Fibroblast of lung (primary cell): ENCODE results near the gene ADCY4. TPM values are rescaled to one million over a fixed set of nuclear protein-coding genes. Genes with fewer than 3 reads are reported as not detected.

Source experiments
- DNase-seq, 2 donors: peaks; one replicate each; pipeline versions ENCODE4 v3.0.0 to v3.0.0-alpha.2; 2010; ENCODE audit warnings: low read depth in 2 of 2
- H2AFZ ChIP-seq: 2 replicates; pipeline ENCODE4 v1.5.1; 2012; ENCODE audit warnings: low read length, control low read depth, inconsistent platforms
- H3K27ac ChIP-seq: 2 replicates; pipeline ENCODE4 v1.5.1; 2011; ENCODE audit warnings: low read length, control low read depth; ENCODE audit not compliant: insufficient read depth
- H3K27me3 ChIP-seq: 2 replicates; pipeline ENCODE4 v1.5.1; 2011; ENCODE audit warnings: mild to moderate bottlenecking, low read length; ENCODE audit not compliant: control insufficient read depth, insufficient read depth
- H3K36me3 ChIP-seq: 2 replicates; pipeline ENCODE4 v1.5.1; 2011; ENCODE audit warnings: low read length; ENCODE audit not compliant: control insufficient read depth, insufficient read depth
- H3K4me1 ChIP-seq: 2 replicates; pipeline ENCODE4 v1.5.1; 2011; ENCODE audit warnings: low read length; ENCODE audit not compliant: control insufficient read depth, insufficient read depth; ENCODE audit errors: extremely low read depth
- H3K4me2 ChIP-seq: 2 replicates; pipeline ENCODE4 v1.5.1; 2011; ENCODE audit warnings: low read length, control low read depth; ENCODE audit not compliant: insufficient read depth; ENCODE audit errors: extremely low read depth
- H3K4me3 ChIP-seq, 4 experiments: fragments of 200-600 bp in 1 of 4; sonication (generic) in 1 of 4; replicated peaks in 1 of 4; 2 replicates each; pipeline ENCODE4 v1.5.1; 2011 to 2016; ENCODE audit warnings: low read length in 4 of 4, low read depth in 3 of 4, mild to moderate bottlenecking in 3 of 4, control low read depth in 2 of 4, inconsistent platforms in 1 of 4, mixed read lengths in 1 of 4; ENCODE audit not compliant: insufficient read depth in 1 of 4; ENCODE audit errors: control extremely low read depth in 1 of 4
- H3K79me2 ChIP-seq: 2 replicates; pipeline ENCODE4 v1.5.1; 2012; ENCODE audit warnings: mild to moderate bottlenecking, low read length, inconsistent platforms; ENCODE audit not compliant: control insufficient read depth, insufficient read depth
- H3K9ac ChIP-seq: 2 replicates; pipeline ENCODE4 v1.5.1; 2011; ENCODE audit warnings: mild to moderate bottlenecking, low read length, control low read depth; ENCODE audit not compliant: insufficient read depth
- H3K9me3 ChIP-seq: 2 replicates; pipeline ENCODE4 v1.5.1; 2012; ENCODE audit warnings: low read depth, low read length; ENCODE audit not compliant: control insufficient read depth, insufficient read depth
- H4K20me1 ChIP-seq: 2 replicates; pipeline ENCODE4 v1.5.1; 2011; ENCODE audit warnings: low read length; ENCODE audit not compliant: control insufficient read depth, insufficient read depth; ENCODE audit errors: extremely low read depth
- EZH2 ChIP-seq: IDR thresholded peaks from 2 replicates; pipeline ENCODE4 v1.5.1; 2012; ENCODE audit warnings: low read length, control low read depth, mild to moderate bottlenecking; ENCODE audit errors: missing control alignments
- polyA plus RNA-seq, 2 donors: library from polyadenylated mRNA; depleted of rRNA in 1 of 2; stranded (reverse) in 1 of 2; unstranded in 1 of 2; fragments of >200 nt; gene quantifications; 2 replicates each; pipeline ENCODE4 v1.2.1, GENCODE V29; 2011 to 2012; ENCODE audit warnings: missing spikeins in 1 of 2
- total RNA-seq: library from RNA; depleted of rRNA; stranded (reverse); fragments of >200 nt; gene quantifications from 2 replicates; pipeline ENCODE4 v1.2.1, GENCODE V29; 2014
- TF ChIP-seq, protein P1 (sequence below), 2 donors: IDR thresholded peaks in 1 of 2; conservative IDR thresholded peaks in 1 of 2; 1 replicate in 1 of 2; 2 replicates in 1 of 2; pipeline ENCODE4 v1.5.1; 2011 to 2012; ENCODE audit warnings: low read length in 2 of 2, control low read depth in 1 of 2, inconsistent platforms in 1 of 2, low read depth in 1 of 2, mild to moderate bottlenecking in 1 of 2

ADCY4 gene
- total and polyA plus RNA-seq, 2 donors (not counting 1 experiment from before 2014, with no cell fraction given), result 1.4 to 7.4 TPM

DNA sequence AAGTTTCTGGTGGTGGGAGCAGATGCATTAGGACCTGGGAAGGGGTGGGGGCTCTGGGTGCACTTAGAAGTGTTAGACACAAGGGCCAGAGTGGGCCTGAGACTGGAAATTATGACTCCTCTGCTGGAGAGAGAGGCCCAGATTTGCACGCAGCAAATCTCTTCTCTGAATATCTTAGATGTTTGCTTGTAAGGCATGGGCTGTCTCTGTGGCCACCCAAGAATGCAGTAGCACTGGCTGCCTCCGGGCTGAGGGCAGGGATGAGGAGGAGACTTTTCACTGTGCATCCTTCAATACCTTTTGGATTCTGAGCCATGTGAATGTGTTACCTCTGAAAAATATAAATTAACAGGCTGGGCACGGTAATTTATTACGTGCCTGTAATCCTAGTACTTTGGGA lies 49.5 kb downstream of the ADCY4 start:
- peak in 1 of 2 donors; percentile 49 for DNase-seq
- no peaks in the 10 kb centered on the region for H3K4me1 ChIP-seq
- H3K4me3 ChIP-seq, result no peak overlapping the region
- H2AFZ ChIP-seq, result no peak overlapping the region
- no peak overlapping the region for H3K27ac ChIP-seq
- no peak overlapping the region for H3K4me2 ChIP-seq
- no peak overlapping the region for H3K9ac ChIP-seq
- H4K20me1 ChIP-seq, result no peaks in the 10 kb centered on the region
- no peaks in the 10 kb centered on the region for H3K79me2 ChIP-seq
- H3K36me3 ChIP-seq, result no peaks in the 10 kb centered on the region
- TF ChIP-seq, protein P1, sequence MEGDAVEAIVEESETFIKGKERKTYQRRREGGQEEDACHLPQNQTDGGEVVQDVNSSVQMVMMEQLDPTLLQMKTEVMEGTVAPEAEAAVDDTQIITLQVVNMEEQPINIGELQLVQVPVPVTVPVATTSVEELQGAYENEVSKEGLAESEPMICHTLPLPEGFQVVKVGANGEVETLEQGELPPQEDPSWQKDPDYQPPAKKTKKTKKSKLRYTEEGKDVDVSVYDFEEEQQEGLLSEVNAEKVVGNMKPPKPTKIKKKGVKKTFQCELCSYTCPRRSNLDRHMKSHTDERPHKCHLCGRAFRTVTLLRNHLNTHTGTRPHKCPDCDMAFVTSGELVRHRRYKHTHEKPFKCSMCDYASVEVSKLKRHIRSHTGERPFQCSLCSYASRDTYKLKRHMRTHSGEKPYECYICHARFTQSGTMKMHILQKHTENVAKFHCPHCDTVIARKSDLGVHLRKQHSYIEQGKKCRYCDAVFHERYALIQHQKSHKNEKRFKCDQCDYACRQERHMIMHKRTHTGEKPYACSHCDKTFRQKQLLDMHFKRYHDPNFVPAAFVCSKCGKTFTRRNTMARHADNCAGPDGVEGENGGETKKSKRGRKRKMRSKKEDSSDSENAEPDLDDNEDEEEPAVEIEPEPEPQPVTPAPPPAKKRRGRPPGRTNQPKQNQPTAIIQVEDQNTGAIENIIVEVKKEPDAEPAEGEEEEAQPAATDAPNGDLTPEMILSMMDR (conservative IDR thresholded peaks at IDR 0.05 in 1 of 2, IDR thresholded peaks at IDR 0.05 in 1 of 2; ENCODE audit: low read depth in 1 of 2, low read length in 2 of 2), result no peak
- no peak for TF ChIP-seq EZH2
- H3K27me3 ChIP-seq, result no peaks in the 10 kb centered on the region
- H3K9me3 ChIP-seq, result no peaks in the 10 kb centered on the region

DNA sequence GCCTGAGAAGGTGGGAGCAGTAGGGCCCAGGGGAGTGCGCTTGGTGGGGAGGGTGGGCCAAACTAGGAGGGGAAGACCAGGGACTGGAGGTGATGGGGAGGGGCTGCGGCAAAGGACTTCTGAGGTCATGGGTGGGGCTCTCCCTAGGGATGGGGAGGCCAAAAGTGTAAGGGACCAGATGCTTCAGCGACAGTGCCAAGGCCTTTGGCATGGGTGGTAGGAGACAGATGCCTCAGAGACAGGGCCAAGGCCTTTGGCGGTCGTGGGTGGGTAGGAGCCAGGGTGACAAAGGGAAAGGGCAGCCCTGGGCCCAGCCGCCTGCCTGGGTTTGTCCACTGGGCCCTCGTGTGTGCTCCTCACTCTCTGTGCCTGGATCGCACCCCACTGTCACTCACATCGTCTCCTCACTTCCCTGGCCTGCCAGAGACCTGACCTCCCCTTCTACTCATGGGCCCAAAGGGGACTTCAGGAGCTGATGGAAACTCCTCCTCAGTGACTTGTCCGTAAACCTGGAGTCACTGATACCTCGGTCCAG lies 50.3 kb downstream of the ADCY4 start:
- no peaks in the 10 kb centered on the region for H3K4me1 ChIP-seq
- no peak for TF ChIP-seq EZH2
- TF ChIP-seq, protein P1 (conservative IDR thresholded peaks at IDR 0.05 in 1 of 2, IDR thresholded peaks at IDR 0.05 in 1 of 2; ENCODE audit: low read depth in 1 of 2, low read length in 2 of 2), result no peak

DNA sequence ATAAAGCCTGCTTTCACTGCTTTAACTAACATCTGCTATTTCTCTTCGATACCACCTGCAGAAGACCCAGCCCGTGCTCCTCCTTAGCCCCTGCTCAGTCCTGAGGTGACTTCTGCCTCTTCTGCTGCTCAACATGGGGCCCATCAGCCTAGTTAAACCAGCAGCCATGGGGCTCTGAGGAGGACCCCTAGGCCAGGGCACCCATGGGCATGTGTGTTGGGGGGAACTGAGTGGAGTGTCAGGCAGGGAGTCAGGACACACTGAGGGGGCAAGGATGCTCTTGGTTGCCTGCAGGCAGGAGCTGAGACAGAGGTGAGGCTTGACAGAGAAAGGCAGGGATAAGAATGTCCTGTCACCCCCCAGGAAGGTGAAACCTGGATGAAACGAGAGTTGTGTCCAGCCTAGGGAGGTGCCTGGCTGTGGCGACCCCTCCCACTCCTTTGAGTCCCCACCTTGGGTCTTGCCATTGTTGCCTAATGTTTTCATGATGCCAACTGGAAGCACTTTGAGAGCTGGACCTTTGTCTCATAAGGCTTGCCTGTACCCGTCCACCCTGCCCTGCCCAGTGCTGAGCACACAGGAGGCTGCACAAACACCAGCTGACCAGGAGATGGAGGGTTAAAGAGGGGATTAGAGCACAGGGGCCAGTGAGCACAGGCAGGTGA lies 50.9 kb downstream of the ADCY4 start:
- Histone ChIP-seq H3K4me2 (no peak overlapping the region), H3K4me1 (no peaks in the 10 kb centered on the region), H3K9ac (no peak overlapping the region), H3K27me3 (no peaks in the 10 kb centered on the region), H2AFZ (no peak overlapping the region), H3K27ac (no peak overlapping the region), H4K20me1 (no peaks in the 10 kb centered on the region), H3K79me2 (no peaks in the 10 kb centered on the region), H3K9me3 (no peaks in the 10 kb centered on the region), H3K4me3 (no peak overlapping the region), H3K36me3 (no peaks in the 10 kb centered on the region)
- no peak for TF ChIP-seq EZH2
- TF ChIP-seq, protein P1 (conservative IDR thresholded peaks at IDR 0.05 in 1 of 2, IDR thresholded peaks at IDR 0.05 in 1 of 2; ENCODE audit: low read depth in 1 of 2, low read length in 2 of 2), result no peak
- no peak for DNase-seq

More for the DNA sequence above, 50.3 kb downstream of the ADCY4 start:
- no peaks in the 10 kb centered on the region for H3K36me3 ChIP-seq
- no peaks in the 10 kb centered on the region for H4K20me1 ChIP-seq
- H3K9me3 ChIP-seq, result no peaks in the 10 kb centered on the region
- H2AFZ ChIP-seq, result no peak overlapping the region
- no peak overlapping the region for H3K27ac ChIP-seq
- H3K4me3 ChIP-seq, result no peak overlapping the region
- no peaks in the 10 kb centered on the region for H3K79me2 ChIP-seq
- no peak for DNase-seq
- H3K4me2 ChIP-seq, result no peak overlapping the region
- H3K27me3 ChIP-seq, result no peaks in the 10 kb centered on the region
- H3K9ac ChIP-seq, result no peak overlapping the region
